Vagina (tissue), 2 donors: ENCODE measurements around the gene CLEC2A.

ENCODE experiments used
- CTCF ChIP-seq, 3 experiments: fragments of 450-650 bp in 2 of 3; fragments of 200-600 bp in 1 of 3; sonication (generic) in 1 of 3; IDR thresholded peaks; one replicate each; pipeline ENCODE4 v1.5.1; 2017 to 2019; ENCODE audit warnings: antibody characterized with exemption in 3 of 3, mild to moderate bottlenecking in 2 of 3, moderate library complexity in 2 of 3
- POLR2A ChIP-seq, 2 donors: fragments of 450-650 bp; IDR thresholded peaks; one replicate each; pipeline ENCODE4 v1.6.1; 2017; ENCODE audit warnings: antibody characterized with exemption in 2 of 2, mild to moderate bottlenecking in 2 of 2, moderate library complexity in 2 of 2

- TF ChIP-seq CTCF (IDR thresholded peaks at IDR 0.05) (no peak), POLR2A (IDR thresholded peaks at IDR 0.05) (no peak)
These were observed 2.9 kb upstream of the CLEC2A start for GRCh38 chr12:9935026-9935425.
